ENCODE results near the gene ABHD16B.
"Not testable (repeated sequence)": the region's sequence is repeated elsewhere in the genome, so short reads cannot be mapped to it uniquely, and the experiment has no call there.

ABHD16B gene

GRCh38 chr20:63835021-63835858 is 26.1 kb upstream of the ABHD16B start:
- DNase-seq (ENCODE audit: low read depth), result peak; percentile 97

GRCh38 chr20:63836458-63837344 is 24.6 kb upstream of the ABHD16B start:
- DNase-seq (ENCODE audit: low read depth), result no peak

- DNase-seq (ENCODE audit: low read depth), result no peak
These were observed 23.8 kb upstream of the ABHD16B start for GRCh38 chr20:63837479-63837878.

GRCh38 chr20:63839620-63840019 is 21.7 kb upstream of the ABHD16B start:
- no peak for DNase-seq (ENCODE audit: low read depth)

GRCh38 chr20:63840405-63840828 is 20.9 kb upstream of the ABHD16B start:
- no peak for DNase-seq (ENCODE audit: low read depth)

DNA sequence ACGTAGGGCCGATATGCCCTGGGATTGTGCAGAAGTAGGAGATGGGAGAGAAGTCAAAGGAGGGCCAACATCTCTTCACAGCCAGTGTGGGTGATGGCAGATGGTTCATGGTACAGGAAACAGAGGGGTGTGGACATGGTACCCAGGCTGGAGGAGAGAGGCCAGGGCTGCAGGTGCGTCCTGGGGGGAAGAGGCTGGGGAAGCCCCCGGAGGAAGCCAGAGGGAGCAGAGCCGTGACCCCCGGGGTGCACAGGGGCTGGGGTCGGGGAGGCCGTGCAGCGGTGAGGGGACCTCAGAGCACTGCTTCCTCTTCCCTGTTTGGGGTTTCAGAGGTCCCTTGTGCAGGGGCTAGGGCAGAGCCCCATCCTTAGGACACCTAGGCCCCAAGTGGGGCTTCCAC is 19.0 kb upstream of the ABHD16B start:
- no peak for DNase-seq (ENCODE audit: low read depth)

DNA sequence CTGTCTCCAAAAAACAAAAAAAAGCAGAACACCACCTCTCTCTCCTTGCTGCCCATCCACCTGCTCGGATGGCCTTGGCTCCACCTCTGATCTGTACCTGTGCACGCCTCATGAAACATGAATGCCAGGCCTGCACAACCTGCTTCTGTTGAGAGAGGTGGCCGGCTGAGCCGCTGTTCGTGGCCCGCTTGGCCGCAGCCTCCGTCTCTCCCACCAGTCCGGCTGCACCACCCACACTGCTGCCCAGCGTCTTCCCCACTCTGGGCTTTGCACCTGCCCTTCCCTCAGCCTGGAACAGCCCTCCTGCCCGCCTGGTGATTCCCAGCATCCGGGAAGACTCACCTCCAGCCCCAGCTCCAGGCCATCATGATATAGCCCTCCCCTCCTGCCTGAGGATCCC is 18.1 kb upstream of the ABHD16B start:
- no peak for DNase-seq (ENCODE audit: low read depth)

- DNase-seq (ENCODE audit: low read depth), result no peak
These were observed 17.5 kb upstream of the ABHD16B start for GRCh38 chr20:63843778-63844177.

GRCh38 chr20:63844511-63844991 is 16.7 kb upstream of the ABHD16B start:
- DNase-seq (ENCODE audit: low read depth), result no peak

GRCh38 chr20:63846128-63846771 is 15.0 kb upstream of the ABHD16B start:
- no peak for DNase-seq (ENCODE audit: low read depth)

- DNase-seq (ENCODE audit: low read depth), result no peak
These were observed 14.4 kb upstream of the ABHD16B start for GRCh38 chr20:63846888-63847236.

DNA sequence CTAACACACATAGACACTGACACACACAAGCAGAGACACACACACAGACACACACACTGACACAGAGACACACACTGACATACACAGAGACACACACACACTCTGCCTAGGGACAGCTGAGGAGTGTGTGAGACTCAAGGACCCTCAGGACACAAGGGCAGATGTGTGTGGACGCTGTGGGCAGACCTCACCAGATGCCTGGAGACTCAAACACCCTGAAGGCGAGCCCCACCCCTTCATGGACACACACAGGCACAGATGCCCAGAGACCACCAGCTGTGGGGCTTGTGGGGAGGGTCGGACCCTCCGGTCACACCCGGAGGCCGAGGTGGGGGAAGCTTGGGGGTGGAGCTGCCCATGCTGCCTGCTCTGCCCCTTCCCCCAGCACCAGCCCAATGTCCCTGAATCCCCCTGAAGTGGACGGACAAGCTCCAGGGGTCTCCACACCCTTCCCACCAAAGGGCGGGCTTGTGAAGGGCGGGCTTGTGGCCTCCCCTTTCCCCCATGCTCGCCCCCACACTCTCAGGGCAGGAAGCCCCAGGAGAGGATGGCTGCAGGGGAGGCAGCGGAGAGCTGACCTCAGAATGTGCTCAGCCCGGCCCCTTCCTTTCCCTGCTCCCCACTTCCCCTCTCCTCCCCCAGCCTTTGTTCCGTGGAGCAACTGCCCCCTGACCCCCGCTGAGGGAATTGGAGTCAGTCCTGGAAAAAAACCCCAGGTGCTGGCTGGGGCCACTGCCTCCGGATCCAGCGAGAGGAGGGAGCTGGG is 13.9 kb upstream of the ABHD16B start:
- no peak for DNase-seq (ENCODE audit: low read depth)

- no peak for DNase-seq (ENCODE audit: low read depth)
These were observed 13.0 kb upstream of the ABHD16B start for GRCh38 chr20:63848003-63848911.

GRCh38 chr20:63850689-63851547 is 10.4 kb upstream of the ABHD16B start:
- DNase-seq (ENCODE audit: low read depth), result no peak

DNA sequence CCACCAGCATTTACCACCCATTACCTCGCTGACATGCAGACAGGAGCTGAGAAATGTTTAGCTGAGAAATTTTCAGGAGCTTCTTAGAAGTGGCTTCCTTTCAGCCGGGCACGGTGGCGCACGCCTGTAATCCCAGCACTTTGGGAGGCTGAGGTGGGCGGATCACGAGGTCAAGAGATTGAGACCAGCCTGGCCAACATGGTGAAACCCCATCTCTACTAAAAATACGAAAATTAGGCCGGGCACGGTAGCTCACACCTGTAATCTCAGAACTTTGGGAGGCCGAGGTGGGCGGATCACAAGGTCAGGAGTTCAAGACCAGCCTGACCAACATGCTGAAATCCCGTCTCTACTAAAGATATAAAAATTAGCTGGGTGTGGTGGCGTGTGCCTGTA is 9.8 kb upstream of the ABHD16B start:
- not testable (repeated sequence) for DNase-seq (ENCODE audit: low read depth)

GRCh38 chr20:63853733-63854068 is 7.6 kb upstream of the ABHD16B start:
- not testable (repeated sequence) for DNase-seq (ENCODE audit: low read depth)

GRCh38 chr20:63854069-63854765 is 7.1 kb upstream of the ABHD16B start:
- no peak for DNase-seq (ENCODE audit: low read depth)

- no peak for DNase-seq (ENCODE audit: low read depth)
These were observed 6.4 kb upstream of the ABHD16B start for GRCh38 chr20:63854766-63855362.
